Ascending aorta (tissue), 2 donors: Measurements from ENCODE around the gene GLYATL3. TPM values are rescaled to one million over a fixed set of nuclear protein-coding genes. Genes with fewer than 3 reads are reported as not detected.

Experiments
- DNase-seq, 2 donors: peaks; one replicate each; pipeline ENCODE4 v3.0.0-alpha.2; 2019; ENCODE audit warnings: low spot score in 2 of 2
- H3K27ac ChIP-seq, 2 donors: fragments of 200-600 bp; sonication (generic); one replicate each; pipeline ENCODE4 v1.5.1; 2016 to 2017; ENCODE audit warnings: mild to moderate bottlenecking in 1 of 2
- H3K27me3 ChIP-seq: fragments of 200-600 bp; sonication (generic); one replicate; pipeline ENCODE4 v1.5.1; 2017
- H3K36me3 ChIP-seq, 2 donors: fragments of 200-600 bp; sonication (generic); one replicate each; pipeline ENCODE4 v1.5.1; 2016
- H3K4me1 ChIP-seq, 2 donors: fragments of 200-600 bp; sonication (generic); one replicate each; pipeline ENCODE4 v1.5.1; 2016 to 2017; ENCODE audit warnings: mild to moderate bottlenecking in 1 of 2
- H3K4me3 ChIP-seq, 2 donors: fragments of 200-600 bp; sonication (generic); one replicate each; pipeline ENCODE4 v1.5.1; 2016 to 2017; ENCODE audit warnings: mild to moderate bottlenecking in 1 of 2
- H3K9me3 ChIP-seq, 2 donors: fragments of 200-600 bp; sonication (generic); one replicate each; pipeline ENCODE4 v1.5.1; 2016
- CTCF ChIP-seq, 3 experiments: fragments of 200-600 bp in 2 of 3; fragments of 450-650 bp in 1 of 3; sonication (generic) in 2 of 3; IDR thresholded peaks; one replicate each; pipeline ENCODE4 v1.5.1; 2016 to 2019; ENCODE audit warnings: antibody characterized with exemption in 3 of 3, mild to moderate bottlenecking in 1 of 3, moderate library complexity in 1 of 3
- intact Hi-C: fragments of 100-400 bp; cut with DNase I; formaldehyde crosslinking; loops from one replicate; pipeline ENCODE4 v1.15.1; 2023
- total RNA-seq: library from RNA; depleted of rRNA; stranded (reverse); fragments of >200 nt; gene quantifications from one replicate; pipeline ENCODE4 v1.1.0, GENCODE V29; 2016

GLYATL3 gene
- total RNA-seq, 1 donor from 2014 or later, result not detected

GRCh38 chr6:49516147-49516505 lies 16.4 kb downstream of the GLYATL3 start:
- DNase-seq, result no peak
- no peak overlapping the region for H3K4me3 ChIP-seq
- no peaks in the 10 kb centered on the region for H3K9me3 ChIP-seq
- no peak overlapping the region for H3K27ac ChIP-seq
- H3K27me3 ChIP-seq, result no peaks in the 10 kb centered on the region
- intact Hi-C loops, result no loop called here
- no peaks in the 10 kb centered on the region for H3K36me3 ChIP-seq
- H3K4me1 ChIP-seq, result no peaks in the 10 kb centered on the region
- TF ChIP-seq CTCF (IDR thresholded peaks at IDR 0.05), result no peak

DNA sequence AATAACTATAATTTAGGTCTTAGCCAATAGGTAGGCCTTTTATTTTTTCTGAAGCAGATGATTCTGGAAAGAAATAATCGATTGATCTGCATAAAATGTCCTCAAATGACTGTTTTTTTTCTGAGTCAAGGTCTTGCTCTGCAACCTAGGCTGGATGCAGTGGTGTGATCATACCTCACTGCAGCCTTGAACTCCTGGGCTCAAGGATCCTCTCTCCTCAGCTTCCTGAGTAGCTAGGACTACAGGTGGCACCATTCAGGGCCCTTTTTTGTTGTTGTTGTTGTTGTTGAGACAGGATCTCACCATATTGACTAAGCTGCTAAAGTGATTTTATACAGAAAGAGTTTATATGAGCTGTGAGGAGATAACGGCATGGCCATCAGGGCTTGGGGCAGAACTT lies 18.2 kb downstream of the GLYATL3 start:
- no peak for TF ChIP-seq CTCF (IDR thresholded peaks at IDR 0.05)

GRCh38 chr6:49519660-49520059 lies 19.9 kb downstream of the GLYATL3 start:
- Histone ChIP-seq H3K36me3 (no peaks in the 10 kb centered on the region), H3K27me3 (no peaks in the 10 kb centered on the region), H3K27ac (no peak overlapping the region), H3K4me1 (no peaks in the 10 kb centered on the region), H3K4me3 (no peak overlapping the region), H3K9me3 (no peaks in the 10 kb centered on the region)
- intact Hi-C loops, result no loop called here
- DNase-seq, result no peak
- no peak for TF ChIP-seq CTCF (IDR thresholded peaks at IDR 0.05)

More for the DNA sequence above, 18.2 kb downstream of the GLYATL3 start:
- DNase-seq, result no peak
- no peaks in the 10 kb centered on the region for H3K27me3 ChIP-seq
- H3K9me3 ChIP-seq, result no peaks in the 10 kb centered on the region
- H3K36me3 ChIP-seq, result no peaks in the 10 kb centered on the region
- no peaks in the 10 kb centered on the region for H3K4me1 ChIP-seq
- no peak overlapping the region for H3K27ac ChIP-seq
- intact Hi-C loops, result no loop called here
- no peak overlapping the region for H3K4me3 ChIP-seq

DNA sequence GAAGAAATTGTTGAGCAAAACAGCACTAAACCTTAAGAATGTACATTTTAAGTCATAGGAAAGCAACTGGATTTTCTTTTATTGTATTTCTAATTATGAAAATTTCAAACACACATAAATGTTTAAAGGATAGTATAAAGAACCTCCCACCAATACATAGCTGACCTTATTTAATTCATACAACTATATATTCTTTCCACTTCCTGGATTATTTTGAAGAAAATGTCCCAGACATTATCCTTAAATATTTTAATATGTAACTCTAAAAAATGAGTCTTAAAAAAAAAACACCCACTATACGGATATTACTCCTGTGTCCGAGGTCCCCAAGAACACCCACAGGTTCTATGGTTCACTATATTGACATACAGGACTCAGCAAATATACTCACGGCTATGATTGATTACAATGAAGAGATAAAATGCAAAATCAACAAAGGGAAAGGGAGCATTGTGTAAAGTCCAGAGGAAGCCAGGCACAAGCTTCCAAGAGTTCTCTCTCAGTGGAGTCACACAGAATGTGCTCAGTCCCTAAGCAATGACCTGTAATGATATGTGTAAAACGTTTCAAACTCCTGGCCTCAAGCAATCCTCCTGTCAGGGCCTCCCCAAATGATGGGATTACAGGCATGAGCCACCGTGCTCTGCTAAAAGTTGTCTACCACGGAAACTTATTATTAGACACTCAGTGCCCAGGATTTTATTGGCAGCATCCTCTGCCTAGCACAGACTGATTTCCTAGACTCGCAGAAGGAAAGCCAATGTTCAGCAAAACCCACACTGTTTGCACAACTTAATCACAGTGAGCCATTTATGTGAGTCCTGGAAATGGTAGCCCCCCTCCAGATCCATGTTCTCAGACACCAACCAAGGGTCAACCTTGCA lies 23.2 kb downstream of the GLYATL3 start:
- no peaks in the 10 kb centered on the region for H3K27me3 ChIP-seq
- no peaks in the 10 kb centered on the region for H3K9me3 ChIP-seq
- no peaks in the 10 kb centered on the region for H3K4me1 ChIP-seq
- no peaks in the 10 kb centered on the region for H3K36me3 ChIP-seq
- TF ChIP-seq CTCF (IDR thresholded peaks at IDR 0.05), result no peak
- DNase-seq, result no peak
- no peak overlapping the region for H3K4me3 ChIP-seq
- intact Hi-C loops, result no loop called here
- H3K27ac ChIP-seq, result no peak overlapping the region

DNA sequence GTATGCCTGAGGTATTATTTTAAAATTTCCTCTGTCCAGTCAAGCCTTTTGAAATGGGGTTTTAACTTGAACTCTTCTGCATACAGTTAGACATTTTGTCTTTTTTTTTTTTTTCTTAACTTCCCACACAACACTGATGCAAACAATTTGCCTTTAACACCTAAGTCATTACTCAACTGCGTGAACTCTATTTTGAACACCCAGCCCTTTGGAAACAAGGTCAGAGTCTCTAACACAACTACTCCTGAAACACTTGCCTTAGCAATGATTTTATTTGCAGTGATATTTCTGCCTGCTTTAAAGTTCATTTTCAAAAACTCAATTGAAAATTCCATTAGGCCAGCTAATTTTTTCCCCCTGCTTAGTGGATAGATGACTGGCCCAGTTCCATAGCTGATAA lies 24.2 kb downstream of the GLYATL3 start:
- no peak for DNase-seq
- Histone ChIP-seq H3K9me3 (no peaks in the 10 kb centered on the region), H3K4me3 (no peak overlapping the region), H3K36me3 (no peaks in the 10 kb centered on the region), H3K27ac (no peak overlapping the region), H3K4me1 (no peaks in the 10 kb centered on the region), H3K27me3 (no peaks in the 10 kb centered on the region)
- intact Hi-C loops, result no loop called here
- no peak for TF ChIP-seq CTCF (IDR thresholded peaks at IDR 0.05)
